K562 (cell line): ENCODE results near the gene CNTN2. TPM values are rescaled to one million over a fixed set of nuclear protein-coding genes. Genes with fewer than 3 reads are reported as not detected.

ENCODE experiments used
- ATAC-seq: fragments of 200-7000 bp; cut with Tn5 transposase; 3 replicates; pipeline ENCODE4 v1.9.1; 2020; ENCODE audit warnings: moderate library complexity
- BruUV-seq: library from RNA; stranded (reverse); fragments of 400-500 nt; replicated peaks from 2 replicates; lab custom pipeline; 2021; lab: Mats Ljungman, UMichigan
- CTCF ChIA-PET: fragments of 300-600 bp; formaldehyde crosslinking; extraction: SDS; loops from one replicate; lab custom pipeline; 2021; ENCODE audit warnings: low intra/inter-chr PET ratio; lab: Yijun Ruan, JAX
- POLR2A ChIA-PET: fragments of 300-600, 350-650 bp; sonication (Branson Sonifier 250); formaldehyde crosslinking; extraction: SDS; loops from one replicate; lab custom pipeline; 2021; ENCODE audit warnings: antibody characterized with exemption, inconsistent platforms; lab: Yijun Ruan, JAX
- DNase-seq, 4 experiments: peaks; one replicate each; pipeline versions ENCODE4 v3.0.0 to v3.0.0-alpha.2; 2011 to 2018; ENCODE audit warnings: low spot score in 3 of 4, mixed read lengths in 3 of 4; ENCODE audit errors: extremely low read depth in 1 of 4
- FAIRE-seq: peaks from 2 replicates; lab custom pipeline; 2011; peaks lifted over from hg19 to GRCh38; lab: Jason Lieb, UNC
- H2AFZ ChIP-seq: 2 replicates; pipeline ENCODE4 v1.6.0; 2011; ENCODE audit warnings: low read depth, low read length, control low read depth, inconsistent platforms
- H3K27ac ChIP-seq: fragments of 200-600 bp; 3 replicates; pipeline ENCODE4 v1.8.0; 2011; ENCODE audit warnings: low read depth, mild to moderate bottlenecking, control low read depth, inconsistent platforms, low read length, moderate library complexity, mixed read lengths; ENCODE audit errors: extremely low read depth
- H3K27me3 ChIP-seq, 2 experiments: fragments of 300-600 bp in 1 of 2; 2 replicates in 1 of 2; 3 replicates in 1 of 2; pipeline versions ENCODE4 v1.6.0 to v1.8.0; 2011; ENCODE audit warnings: inconsistent platforms in 2 of 2, low read length in 2 of 2, mild to moderate bottlenecking in 1 of 2, mixed read lengths in 1 of 2, moderate library complexity in 1 of 2; ENCODE audit not compliant: control insufficient read depth in 2 of 2, insufficient read depth in 2 of 2
- H3K36me3 ChIP-seq: fragments of 300-600 bp; 3 replicates; pipeline ENCODE4 v1.8.0; 2011; ENCODE audit warnings: mild to moderate bottlenecking, low read length, inconsistent platforms; ENCODE audit not compliant: control insufficient read depth, insufficient read depth
- H3K4me1 ChIP-seq, 2 experiments: fragments of 200-600 bp in 1 of 2; replicated peaks in 1 of 2; 2 replicates in 1 of 2; 3 replicates in 1 of 2; pipeline versions ENCODE4 v1.5.1 to v1.8.0; 2011; ENCODE audit warnings: inconsistent platforms in 2 of 2, low read length in 2 of 2, mild to moderate bottlenecking in 1 of 2, mixed read lengths in 1 of 2, moderate library complexity in 1 of 2; ENCODE audit not compliant: control insufficient read depth in 2 of 2, insufficient read depth in 2 of 2
- H3K4me2 ChIP-seq: 2 replicates; pipeline ENCODE4 v1.6.1; 2011; ENCODE audit warnings: low read length, control low read depth, inconsistent platforms, mixed read lengths; ENCODE audit not compliant: insufficient read depth
- H3K4me3 ChIP-seq: fragments of 200-600 bp; sonication (generic), shearing (Covaris generic); 2 replicates; pipeline ENCODE4 v1.5.1; 2016; ENCODE audit warnings: control low read depth, inconsistent platforms
- H3K79me2 ChIP-seq: fragments of 200-600 bp; 3 replicates; pipeline ENCODE4 v1.8.0; 2011; ENCODE audit warnings: low read length, inconsistent platforms; ENCODE audit not compliant: control insufficient read depth, insufficient read depth
- H3K9ac ChIP-seq, 2 experiments: 2 replicates each; pipeline versions ENCODE4 v1.6.0 to v1.6.1; 2011; ENCODE audit warnings: low read depth in 2 of 2, low read length in 2 of 2, control low read depth in 1 of 2, inconsistent platforms in 1 of 2, mild to moderate bottlenecking in 1 of 2, mixed read lengths in 1 of 2; ENCODE audit not compliant: insufficient read depth in 1 of 2
- H3K9me1 ChIP-seq: one replicate; pipeline ENCODE4 v1.6.0; 2011; ENCODE audit warnings: inconsistent platforms, mild to moderate bottlenecking, low read length, moderate library complexity; ENCODE audit not compliant: control insufficient read depth, insufficient read depth
- H3K9me3 ChIP-seq: replicated peaks from 2 replicates; pipeline ENCODE4 v1.5.1; 2011; ENCODE audit warnings: low read depth, low read length, inconsistent platforms; ENCODE audit not compliant: control insufficient read depth, insufficient read depth
- H4K20me1 ChIP-seq: replicated peaks from 2 replicates; pipeline ENCODE4 v1.6.1; 2011; ENCODE audit warnings: low read length, inconsistent platforms, mixed read lengths; ENCODE audit not compliant: control insufficient read depth, insufficient read depth
- CREB5 ChIP-seq: fragments of 250-450 bp; sonication (Bioruptor Pico); IDR thresholded peaks from 2 replicates; pipeline ENCODE4 v1.5.0; 2020; ENCODE audit warnings: mild to moderate bottlenecking
- DIDO1 ChIP-seq: fragments of 450-650 bp; IDR thresholded peaks from 2 replicates; pipeline ENCODE4 v1.6.1; 2016; ENCODE audit warnings: low read depth, missing biosample characterization, missing genetic modification characterization
- GATA2 ChIP-seq: sonication (generic); formaldehyde crosslinking; IDR thresholded peaks from 2 replicates; pipeline ENCODE4 v1.4.0; 2020; ENCODE audit warnings: mild to moderate bottlenecking, missing genetic modification reagents
- ILK ChIP-seq: fragments of 450-650 bp; IDR thresholded peaks from 2 replicates; pipeline ENCODE4 v1.6.1; 2016; ENCODE audit warnings: missing genetic modification characterization, low read depth, mild to moderate bottlenecking, missing compliant biosample characterization, moderate library complexity, borderline replicate concordance
- LEF1 ChIP-seq: fragments of 450-650 bp; IDR thresholded peaks from 2 replicates; pipeline ENCODE4 v1.6.1; 2016; ENCODE audit warnings: mild to moderate bottlenecking
- MLX ChIP-seq, 2 experiments: fragments of 450-650 bp in 1 of 2; sonication (generic) in 1 of 2; formaldehyde crosslinking; conservative IDR thresholded peaks; 2 replicates each; pipeline versions ENCODE4 v1.4.0 to v1.8.1; 2020 to 2022; ENCODE audit warnings: mild to moderate bottlenecking in 1 of 2, missing genetic modification reagents in 1 of 2
- PKNOX1 ChIP-seq: fragments of 450-650 bp; IDR thresholded peaks from 2 replicates; pipeline ENCODE4 v1.6.1; 2016
- POLR3A ChIP-seq: IDR thresholded peaks from 2 replicates; pipeline ENCODE4 v1.6.1; 2011; ENCODE audit warnings: borderline replicate concordance, mild to moderate bottlenecking, moderate library complexity; ENCODE audit not compliant: insufficient read length, insufficient read depth; ENCODE audit errors: extremely low read depth
- PURB ChIP-seq: sonication (generic); formaldehyde crosslinking; IDR thresholded peaks from 2 replicates; pipeline ENCODE4 v1.9.0; 2021; ENCODE audit warnings: low read depth, mild to moderate bottlenecking, missing genetic modification reagents
- ZNF586 ChIP-seq: fragments of 450-650 bp; formaldehyde crosslinking; conservative IDR thresholded peaks from 2 replicates; pipeline ENCODE4 v1.4.0; 2020; ENCODE audit warnings: mild to moderate bottlenecking, moderate library complexity
- in situ Hi-C: fragments of 300-500 bp; cut with MboI; formaldehyde crosslinking; loops from 4 replicates; pipeline ENCODE4 v1.15.0; 2018; ENCODE audit warnings: inconsistent platforms, mixed read lengths
- intact Hi-C: fragments of 100-400 bp; cut with micrococcal nuclease; formaldehyde crosslinking; loops from 2 replicates; pipeline ENCODE4 v1.14.2; 2022
- polyA plus RNA-seq, 8 experiments: library from polyadenylated mRNA; depleted of rRNA in 4 of 8; stranded (reverse) in 5 of 8; unstranded in 3 of 8; fragments of >200 nt; fragmentation: Nextera tagmentation in 2 of 8; fragmentation: Illumina TruSeq in 1 of 8; extraction: Ambion mirVana in 2 of 8; extraction: Trizol in 1 of 8; gene quantifications; 2 replicates each; pipeline versions ENCODE4 v1.2.1 to v1.2.3, GENCODE V29; 2011 to 2014; ENCODE audit warnings: inconsistent platforms in 1 of 8, missing spikeins in 1 of 8
- total RNA-seq, 7 experiments: library from RNA; depleted of rRNA in 6 of 7; stranded (reverse); fragments of >200 nt in 6 of 7; fragmentation: Illumina TruSeq in 2 of 7; extraction: Trizol in 2 of 7; gene quantifications; 2 replicates each; pipeline versions ENCODE4 v1.2.1 to v1.2.3, GENCODE V29; 2011 to 2021; ENCODE audit warnings: low replicate concordance in 1 of 7

Gene CNTN2
- total and polyA plus RNA-seq, 9 of the 15 experiments (the other 6 are each of a cell fraction or from before 2014, with no cell fraction given): not detected

- TF ChIP-seq MLX (CRISPR knock-in tag; conservative IDR thresholded peaks at IDR 0.05) (no peak), LEF1 (no peak)
- TF ChIP-seq, all 486 proteins: peak for 0
Measured at GRCh38 chr1:205091043-205091740, 48.2 kb downstream of the CNTN2 start (continued).

GRCh38 chr1:205095422-205095821 is 52.4 kb downstream of the CNTN2 start:
- no peak for ATAC-seq
- intact Hi-C loops: no loop called here
- Histone ChIP-seq H2AFZ (no peak overlapping the region), H3K4me3 (no peak overlapping the region), H3K27me3 (no peaks in the 10 kb centered on the region), H3K9me3 (no peaks in the 10 kb centered on the region)
- in situ Hi-C loops: no loop called here
- TF ChIP-seq ZNF586 (no peak), DIDO1 (no peak), GATA2 (CRISPR knock-in tag) (no peak), ILK (no peak), POLR3A (no peak), PKNOX1 (no peak), CREB5 (no peak), PURB (no peak)
- TF ChIP-seq, all 486 proteins: peak for 0
- H3K9me1 ChIP-seq: no peaks in the 10 kb centered on the region
- H4K20me1 ChIP-seq: no peaks in the 10 kb centered on the region
- no peaks in the 10 kb centered on the region for H3K79me2 ChIP-seq
- H3K27ac ChIP-seq: no peak overlapping the region
- DNase-seq (no peak), FAIRE-seq (no peak)
- peaks cover 92% of the 10 kb centered on the region for H3K36me3 ChIP-seq
- ChIA-PET CTCF (no interaction called here), POLR2A (interaction anchor here (0.6 to 2.1 kb wide), 4 partner anchors 9 to 26 kb away, joined by 3 to 5 read pairs (median 4); partner anchors contain the start of gene RBBP5)
- BruUV-seq: no TSS peak
- no peak overlapping the region for H3K4me2 ChIP-seq
- no peaks in the 10 kb centered on the region for H3K4me1 ChIP-seq
- H3K9ac ChIP-seq: no peak overlapping the region
